HG03103 (cell line): ENCODE results near the gene UBE2N.

Source experiments
- ATAC-seq: cut with Tn5 transposase; IDR thresholded peaks from one replicate; pipeline ENCODE4 v1.9.1; 2021; ENCODE audit warnings: low read depth; ENCODE audit not compliant: unreplicated experiment

The UBE2N gene

DNA sequence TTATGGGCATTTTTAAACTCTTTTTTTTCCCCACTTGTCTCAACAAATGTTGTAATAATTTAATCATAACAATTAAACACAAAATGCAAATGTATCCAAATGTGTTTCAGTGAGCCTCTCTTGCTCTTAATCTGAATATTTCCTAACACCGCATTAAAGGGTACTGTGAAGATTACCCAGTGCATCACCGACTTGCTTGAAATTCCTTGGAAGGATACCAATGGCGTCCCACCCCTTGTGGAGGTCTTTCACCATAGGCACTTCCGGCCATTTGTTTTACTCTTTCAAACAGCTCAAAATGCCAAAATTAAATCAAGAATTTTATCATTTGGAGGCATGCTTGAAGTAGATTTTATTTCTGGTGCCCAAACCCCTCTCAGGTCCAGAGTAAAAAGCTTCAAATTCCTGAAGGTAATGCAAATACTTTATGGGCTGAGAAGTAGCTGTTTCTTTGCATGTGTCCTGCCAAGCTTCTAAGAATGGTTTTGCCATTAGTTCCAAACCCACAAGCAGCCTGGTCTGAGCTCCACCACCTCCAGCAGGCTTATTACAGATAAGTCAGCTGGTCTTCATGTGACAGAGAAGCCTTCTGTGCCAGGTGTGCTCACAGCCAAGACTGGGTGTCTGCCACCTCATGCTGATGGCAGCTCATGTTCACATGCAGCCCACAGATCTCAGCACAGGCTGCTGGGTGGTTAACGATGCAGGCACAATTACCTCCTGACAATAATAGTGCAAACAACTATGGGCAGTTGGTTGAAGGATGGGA lies 80.4 kb downstream of the UBE2N start:
- no peak for ATAC-seq

DNA sequence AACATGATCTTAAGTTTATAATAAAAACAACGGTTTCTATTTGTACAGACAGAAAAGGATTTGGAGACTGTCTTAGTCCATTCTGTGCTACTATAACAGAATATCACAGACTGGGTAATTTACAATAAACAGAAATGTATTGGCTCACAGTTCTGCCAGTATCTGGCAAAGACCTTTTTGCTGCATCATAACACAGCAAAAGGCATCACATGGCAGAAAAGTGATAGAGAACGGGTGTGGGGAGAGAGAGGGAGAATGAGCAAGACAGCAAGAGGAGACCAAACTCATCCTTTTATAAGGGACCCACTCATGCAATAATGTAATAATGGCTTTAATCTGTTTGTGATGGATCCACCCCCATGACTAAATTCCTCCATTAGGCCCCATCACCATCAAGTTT lies 81.1 kb downstream of the UBE2N start:
- ATAC-seq, result no peak

DNA sequence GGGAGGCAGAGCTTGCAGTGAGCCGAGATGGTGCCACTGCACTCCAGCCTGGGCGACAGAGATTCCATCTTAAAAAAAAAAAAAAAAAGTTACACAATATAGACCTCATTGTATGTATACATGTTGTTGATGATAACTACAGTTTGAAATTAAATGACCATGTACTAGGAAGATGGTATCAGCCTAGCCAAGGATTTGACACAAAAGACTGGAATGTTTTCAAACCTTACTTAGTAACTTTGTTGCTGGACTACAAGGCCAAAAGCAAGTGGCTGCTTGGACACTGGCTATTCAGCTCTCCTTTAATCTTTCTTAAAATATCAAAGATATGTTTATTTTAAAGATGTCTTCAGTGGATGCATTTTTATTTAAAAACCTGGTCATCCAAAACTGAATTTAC lies 82.9 kb downstream of the UBE2N start:
- ATAC-seq, result no peak

DNA sequence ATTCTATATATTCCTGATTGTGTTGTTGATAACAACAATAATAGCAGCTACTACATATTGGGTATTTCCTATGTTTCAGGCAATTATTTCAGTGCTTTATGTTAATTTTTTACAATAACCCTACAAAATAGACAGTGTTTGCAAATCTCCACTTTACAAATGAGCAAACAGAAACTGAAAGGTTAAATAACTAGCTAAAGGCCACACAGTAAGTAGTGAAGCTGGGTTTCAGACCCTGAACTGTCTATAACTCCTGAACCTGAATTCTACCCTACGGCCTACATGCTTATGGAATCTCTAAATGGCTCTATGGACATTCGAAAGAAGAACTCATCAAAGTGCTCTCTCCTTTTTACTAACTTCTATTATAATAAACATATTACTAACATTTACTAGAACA lies 83.7 kb downstream of the UBE2N start:
- ATAC-seq, result no peak

DNA sequence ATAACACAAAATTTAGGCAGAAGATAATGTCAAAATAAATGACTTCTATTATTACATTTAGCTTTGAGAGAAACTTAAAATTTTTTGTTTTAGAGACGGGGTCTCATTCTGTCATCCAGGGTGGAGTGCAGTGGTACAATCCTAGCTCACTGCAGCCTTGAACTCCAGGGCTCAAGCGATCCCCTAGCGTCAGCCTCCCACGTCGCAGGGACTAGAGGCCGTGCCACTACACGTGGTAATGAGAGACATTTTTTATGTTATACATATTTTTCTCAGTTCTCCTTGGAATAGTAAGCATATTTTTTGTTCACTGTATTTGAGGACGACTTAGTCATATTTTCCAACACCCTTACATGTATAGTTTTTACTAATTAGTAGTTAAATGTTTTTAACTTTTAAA lies 85.5 kb downstream of the UBE2N start:
- ATAC-seq, result no peak
